ENCODE data around the gene BPIFB6. TPM values are rescaled to one million over a fixed set of nuclear protein-coding genes. Genes with fewer than 3 reads are reported as not detected.

Gene BPIFB6
- total RNA-seq, 3 donors from 2014 or later, result not detected

DNA sequence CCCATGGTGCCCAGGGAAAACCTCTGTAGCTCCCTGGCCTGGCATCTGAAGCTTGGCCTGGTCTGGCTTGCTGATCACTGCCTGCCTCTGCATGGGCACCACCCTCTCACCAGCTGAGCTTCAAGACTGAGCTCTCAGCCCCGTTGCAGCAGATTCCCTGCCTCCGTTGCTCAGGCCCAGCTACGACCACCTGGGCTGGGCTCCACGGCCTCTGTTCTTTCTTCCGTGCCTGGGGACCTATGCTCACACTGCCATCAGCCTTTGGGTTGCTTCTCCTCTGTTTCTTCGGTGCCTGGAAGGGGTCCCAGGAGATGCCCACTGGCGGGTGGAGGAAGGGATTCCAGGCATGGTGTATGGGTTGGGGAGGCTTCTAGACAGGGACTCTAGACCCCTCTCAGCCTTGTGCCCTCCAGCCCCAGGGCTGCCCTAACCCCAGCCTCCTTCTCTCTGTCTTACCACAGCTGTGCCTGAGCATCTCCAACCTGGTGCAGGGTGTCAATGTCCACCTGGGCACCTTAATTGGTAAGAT lies 14.8 kb upstream of the BPIFB6 start:
- intact Hi-C loops (cut with DNase I, micrococcal nuclease), result no loop called here
- H3K36me3 ChIP-seq (ENCODE audit: low read depth), result no peaks in the 10 kb centered on the region
- TF ChIP-seq, protein P1, sequence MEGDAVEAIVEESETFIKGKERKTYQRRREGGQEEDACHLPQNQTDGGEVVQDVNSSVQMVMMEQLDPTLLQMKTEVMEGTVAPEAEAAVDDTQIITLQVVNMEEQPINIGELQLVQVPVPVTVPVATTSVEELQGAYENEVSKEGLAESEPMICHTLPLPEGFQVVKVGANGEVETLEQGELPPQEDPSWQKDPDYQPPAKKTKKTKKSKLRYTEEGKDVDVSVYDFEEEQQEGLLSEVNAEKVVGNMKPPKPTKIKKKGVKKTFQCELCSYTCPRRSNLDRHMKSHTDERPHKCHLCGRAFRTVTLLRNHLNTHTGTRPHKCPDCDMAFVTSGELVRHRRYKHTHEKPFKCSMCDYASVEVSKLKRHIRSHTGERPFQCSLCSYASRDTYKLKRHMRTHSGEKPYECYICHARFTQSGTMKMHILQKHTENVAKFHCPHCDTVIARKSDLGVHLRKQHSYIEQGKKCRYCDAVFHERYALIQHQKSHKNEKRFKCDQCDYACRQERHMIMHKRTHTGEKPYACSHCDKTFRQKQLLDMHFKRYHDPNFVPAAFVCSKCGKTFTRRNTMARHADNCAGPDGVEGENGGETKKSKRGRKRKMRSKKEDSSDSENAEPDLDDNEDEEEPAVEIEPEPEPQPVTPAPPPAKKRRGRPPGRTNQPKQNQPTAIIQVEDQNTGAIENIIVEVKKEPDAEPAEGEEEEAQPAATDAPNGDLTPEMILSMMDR (IDR thresholded peaks at IDR 0.05), result no peak
- DNase-seq (no peak), ATAC-seq (no peak)
- H3K4me3 ChIP-seq, result no peak overlapping the region
- H3K4me1 ChIP-seq (ENCODE audit: low read depth), result no peaks in the 10 kb centered on the region
- no peaks in the 10 kb centered on the region for H3K9me3 ChIP-seq

DNA sequence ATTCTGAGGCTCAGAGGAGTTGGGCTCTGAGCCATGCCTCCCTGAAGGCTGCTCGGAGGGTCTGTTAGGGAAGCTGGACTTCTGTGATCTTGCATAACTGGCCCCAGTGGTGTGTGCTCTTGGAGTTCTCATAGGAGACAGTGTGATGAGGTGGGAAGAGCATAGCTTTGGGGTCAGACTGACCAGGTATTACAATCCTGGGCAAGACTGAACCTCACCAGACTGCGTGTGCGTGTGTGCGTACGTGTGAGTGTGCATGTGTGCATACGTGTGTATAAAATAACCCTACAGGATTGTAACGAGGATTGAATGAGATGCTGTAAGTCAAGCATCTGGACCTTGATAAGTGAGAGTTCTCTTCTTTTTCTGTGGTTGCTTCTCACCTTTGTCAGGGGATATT lies 13.9 kb upstream of the BPIFB6 start:
- DNase-seq, result no peak
- TF ChIP-seq, protein P1 (IDR thresholded peaks at IDR 0.05), result no peak
- intact Hi-C loops (cut with DNase I, micrococcal nuclease), result no loop called here
- no peaks in the 10 kb centered on the region for H3K9me3 ChIP-seq
- no peaks in the 10 kb centered on the region for H3K36me3 ChIP-seq (ENCODE audit: low read depth)
- ATAC-seq, result no peak
- H3K4me1 ChIP-seq (ENCODE audit: low read depth), result no peaks in the 10 kb centered on the region
- H3K4me3 ChIP-seq, result no peak overlapping the region

DNA sequence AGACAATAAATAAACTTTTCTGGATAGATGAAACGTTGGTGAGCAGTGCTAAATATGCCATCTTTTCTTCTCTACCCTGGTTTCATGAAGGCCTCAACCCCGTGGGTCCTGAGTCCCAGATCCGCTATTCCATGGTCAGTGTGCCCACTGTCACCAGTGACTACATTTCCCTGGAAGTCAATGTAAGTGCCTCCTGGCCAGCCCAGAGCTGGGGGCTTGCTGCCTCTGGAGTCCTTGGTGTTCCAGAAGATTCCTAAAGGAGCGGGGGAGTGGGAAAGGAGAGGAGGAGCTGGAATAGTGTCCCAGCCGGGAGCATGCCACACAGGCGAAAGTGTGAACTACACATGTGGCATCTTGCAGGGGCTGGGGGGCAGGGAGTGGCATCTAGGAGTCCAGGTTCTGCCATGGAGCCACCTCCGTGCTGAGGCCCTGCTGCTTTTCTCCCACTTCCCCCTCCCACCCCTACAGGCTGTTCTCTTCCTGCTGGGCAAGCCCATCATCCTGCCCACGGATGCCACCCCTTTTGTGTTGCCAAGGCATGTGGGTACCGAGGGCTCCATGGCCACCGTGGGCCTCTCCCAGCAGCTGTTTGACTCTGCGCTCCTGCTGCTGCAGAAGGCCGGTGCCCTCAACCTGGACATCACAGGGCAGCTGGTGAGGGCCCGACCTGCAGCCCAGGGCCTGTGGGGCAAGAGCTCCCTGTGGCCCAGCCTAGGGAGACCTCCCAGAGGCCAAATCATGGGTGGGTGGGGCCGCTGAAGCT lies 13.1 kb upstream of the BPIFB6 start:
- DNase-seq, result no peak
- TF ChIP-seq, protein P1 (IDR thresholded peaks at IDR 0.05), result no peak
- Histone ChIP-seq H3K4me3 (no peak overlapping the region), H3K36me3 (ENCODE audit: low read depth) (no peaks in the 10 kb centered on the region), H3K9me3 (no peaks in the 10 kb centered on the region), H3K4me1 (ENCODE audit: low read depth) (no peaks in the 10 kb centered on the region)
- intact Hi-C loops (cut with DNase I, micrococcal nuclease), result no loop called here
- no peak for ATAC-seq

DNA sequence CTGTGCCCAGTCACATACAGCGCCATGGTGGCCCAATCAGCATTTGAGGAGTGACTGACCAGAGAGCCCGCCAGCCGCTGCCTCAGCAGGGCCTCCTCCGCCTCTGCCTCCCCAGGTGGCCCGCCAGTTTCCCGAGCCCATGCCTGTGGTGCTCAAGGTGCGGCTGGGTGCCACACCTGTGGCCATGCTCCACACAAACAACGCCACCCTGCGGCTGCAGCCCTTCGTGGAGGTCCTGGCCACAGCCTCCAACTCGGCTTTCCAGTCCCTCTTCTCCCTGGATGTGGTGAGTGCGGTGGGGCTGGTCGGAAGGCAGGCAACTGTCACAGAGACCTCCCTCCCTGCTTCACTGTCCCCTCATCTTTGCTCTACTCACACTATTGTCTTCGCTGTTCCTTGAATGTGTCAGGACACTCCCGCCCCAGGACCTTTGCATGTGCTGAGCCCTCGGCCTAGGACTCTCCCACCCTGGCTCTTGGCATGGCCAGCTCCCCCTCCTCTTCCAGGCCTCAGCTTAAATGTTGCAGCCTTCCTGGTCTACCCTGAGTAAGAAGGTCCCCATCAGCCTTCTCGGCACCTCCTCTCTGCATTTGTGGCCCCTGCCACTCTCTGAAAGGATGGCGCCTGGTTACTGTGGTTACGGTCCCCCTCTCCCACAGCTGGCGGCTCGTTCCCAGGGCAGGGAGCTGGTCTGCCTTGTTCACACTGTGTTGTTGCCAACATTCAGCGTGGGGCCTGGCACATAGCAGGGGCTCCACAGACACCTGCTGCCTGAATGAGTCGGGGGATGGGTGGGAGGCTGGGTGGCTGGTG lies 11.8 kb upstream of the BPIFB6 start:
- TF ChIP-seq, protein P1 (IDR thresholded peaks at IDR 0.05), result no peak
- no peak for ATAC-seq
- H3K4me1 ChIP-seq (ENCODE audit: low read depth), result no peaks in the 10 kb centered on the region
- intact Hi-C loops (cut with DNase I, micrococcal nuclease), result no loop called here
- no peaks in the 10 kb centered on the region for H3K9me3 ChIP-seq
- no peaks in the 10 kb centered on the region for H3K36me3 ChIP-seq (ENCODE audit: low read depth)
- no peak for DNase-seq
- no peak overlapping the region for H3K4me3 ChIP-seq

DNA sequence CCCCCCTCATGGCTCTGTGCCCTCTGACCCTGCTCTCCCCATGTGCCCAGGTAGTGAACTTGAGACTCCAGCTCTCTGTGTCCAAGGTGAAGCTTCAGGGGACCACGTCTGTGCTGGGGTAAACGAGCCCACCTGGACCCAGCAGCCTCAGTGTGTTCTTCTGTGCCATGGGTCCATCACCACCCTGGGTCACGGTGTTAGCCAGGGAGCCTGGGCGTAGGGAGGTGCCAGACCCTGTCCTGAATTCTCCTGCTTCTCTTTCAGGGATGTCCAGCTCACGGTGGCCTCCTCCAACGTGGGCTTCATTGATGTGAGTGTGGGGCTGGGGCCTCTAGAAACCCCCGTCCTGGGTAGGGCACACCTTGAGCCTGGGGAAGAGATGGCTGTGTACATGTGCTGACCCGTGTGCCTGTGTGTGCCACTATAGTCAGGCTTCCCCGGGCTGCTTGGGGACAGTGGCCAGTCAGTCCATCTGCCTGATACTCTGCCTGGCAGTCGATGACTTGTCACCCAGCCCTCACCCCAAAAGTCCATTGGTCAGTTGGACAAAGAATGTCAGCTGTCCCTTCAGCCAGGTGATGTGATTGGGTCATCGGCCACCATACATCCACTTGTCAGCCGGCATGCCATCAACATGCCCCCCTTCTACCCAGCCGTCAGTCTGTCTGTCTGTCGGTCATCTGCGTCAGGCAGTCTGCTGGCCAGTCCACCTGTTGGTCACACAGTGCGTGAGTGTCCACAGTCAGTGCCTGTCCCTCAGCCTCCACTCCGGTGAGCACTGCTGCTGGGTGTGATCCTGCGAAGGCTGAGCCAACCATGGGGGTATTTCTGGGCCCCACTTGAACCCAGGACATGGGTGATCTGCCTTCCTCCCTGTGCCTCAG lies 10.9 kb upstream of the BPIFB6 start:
- Histone ChIP-seq H3K4me1 (ENCODE audit: low read depth) (no peaks in the 10 kb centered on the region), H3K36me3 (ENCODE audit: low read depth) (no peaks in the 10 kb centered on the region), H3K4me3 (no peak overlapping the region), H3K9me3 (no peaks in the 10 kb centered on the region)
- DNase-seq (no peak), ATAC-seq (no peak)
- TF ChIP-seq, protein P1 (IDR thresholded peaks at IDR 0.05), result no peak
- intact Hi-C loops (cut with DNase I, micrococcal nuclease), result no loop called here

All from mucosa of descending colon (tissue), 3 donors.